ENCODE measurements around the gene INTS3.
A peak's percentile ranks its signal among the peaks of the same experiment; 100 is the strongest.

The INTS3 gene

GRCh38 chr1:153678519-153679336 lies 49.1 kb upstream of the INTS3 start, which contains the start of gene NPR1 (continued):
- TF ChIP-seq PRDM4 (tag by site-specific recombination; IDR thresholded peaks at IDR 0.05) = no peak
- no peak for TF ChIP-seq ZNF639 (tag by site-specific recombination; IDR thresholded peaks at IDR 0.05)
- TF ChIP-seq ZNF555 (tag by site-specific recombination; conservative IDR thresholded peaks at IDR 0.05) = no peak
- TF ChIP-seq ZNF280C (tag by site-specific recombination; IDR thresholded peaks at IDR 0.05) = no peak
- no peak for TF ChIP-seq ZNF707 (tag by site-specific recombination; IDR thresholded peaks at IDR 0.05)
- no peak for TF ChIP-seq ZNF23 (tag by site-specific recombination; IDR thresholded peaks at IDR 0.05; ENCODE audit: borderline replicate concordance)
- no peak for TF ChIP-seq KLF10 (tag by site-specific recombination; IDR thresholded peaks at IDR 0.05)
- TF ChIP-seq ZNF324 (tag by site-specific recombination; IDR thresholded peaks at IDR 0.05) = no peak
- TF ChIP-seq ZSCAN4 (tag by site-specific recombination; IDR thresholded peaks at IDR 0.05) = peak; percentile 21; the same call in 1 of the 2 replicates
- 0 out of 2 replicates have a peak, but pooled peaks have one; percentile 27 for TF ChIP-seq ZNF133 (tag by site-specific recombination; IDR thresholded peaks at IDR 0.05)
- peak; percentile 89; the same call in 1 of the 2 replicates for TF ChIP-seq ZNF777 (tag by site-specific recombination; IDR thresholded peaks at IDR 0.05; ENCODE audit: borderline replicate concordance)
- TF ChIP-seq ZNF513 (tag by site-specific recombination; IDR thresholded peaks at IDR 0.05) = no peak
- no peak for TF ChIP-seq ZNF155 (tag by site-specific recombination; IDR thresholded peaks at IDR 0.05)
- TF ChIP-seq ZNF2 (tag by site-specific recombination; IDR thresholded peaks at IDR 0.05) = peak; percentile 56
- no peak for TF ChIP-seq ZNF473 (tag by site-specific recombination; IDR thresholded peaks at IDR 0.05)
- no peak for TF ChIP-seq ZNF426 (tag by site-specific recombination; IDR thresholded peaks at IDR 0.05)
- TF ChIP-seq GLI4 (tag by site-specific recombination; IDR thresholded peaks at IDR 0.05) = peak; percentile 59; the same call in 1 of the 2 replicates
- TF ChIP-seq ZNF398 (tag by site-specific recombination; IDR thresholded peaks at IDR 0.05) = peak; percentile 75; the same call in 1 of the 2 replicates
- 0 out of 2 replicates have a peak, but pooled peaks have one; percentile 54 for TF ChIP-seq ZNF610 (tag by site-specific recombination; IDR thresholded peaks at IDR 0.05; ENCODE audit: borderline replicate concordance)
- TF ChIP-seq ZNF157 (tag by site-specific recombination; IDR thresholded peaks at IDR 0.05) = no peak
- TF ChIP-seq ZFHX2 (tag by site-specific recombination; conservative IDR thresholded peaks at IDR 0.05) = no peak
- TF ChIP-seq ZNF24 (tag by site-specific recombination; IDR thresholded peaks at IDR 0.05) = 0 out of 2 replicates have a peak, but pooled peaks have one; percentile 23
- TF ChIP-seq ZNF549 (tag by site-specific recombination; IDR thresholded peaks at IDR 0.05) = no peak
- no peak for TF ChIP-seq ZNF433 (tag by site-specific recombination; IDR thresholded peaks at IDR 0.05; ENCODE audit: low read depth)
- peak; percentile 93 for TF ChIP-seq PATZ1 (tag by site-specific recombination; IDR thresholded peaks at IDR 0.05)
